MV-4-11 (cell line): ENCODE data around the gene TAS1R3.
"Not testable (repeated sequence)": the region's sequence is repeated elsewhere in the genome, so short reads cannot be mapped to it uniquely, and the experiment has no call there.

ENCODE experiments used
- DNase-seq: peaks from one replicate; lab custom pipeline; 2025; lab: John Stamatoyannopoulos, UW

Gene TAS1R3

GRCh38 chr1:1309251-1310108 lies 21.6 kb upstream of the TAS1R3 start:
- DNase-seq, result no peak

DNA sequence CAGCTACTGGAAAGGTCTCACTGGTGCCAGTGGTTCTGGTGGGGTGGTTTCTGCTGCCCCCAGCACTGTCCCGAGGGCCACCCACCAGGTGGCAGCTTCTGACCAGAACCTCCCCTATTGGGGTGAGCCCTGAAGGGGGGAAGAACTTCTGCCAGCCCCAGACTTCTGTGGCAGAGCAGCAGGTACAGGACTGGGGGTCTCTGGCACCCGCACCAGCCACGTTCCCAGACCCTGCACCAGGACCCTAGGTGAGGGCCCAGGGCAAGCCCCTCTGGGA lies 21.0 kb upstream of the TAS1R3 start:
- DNase-seq, result no peak

DNA sequence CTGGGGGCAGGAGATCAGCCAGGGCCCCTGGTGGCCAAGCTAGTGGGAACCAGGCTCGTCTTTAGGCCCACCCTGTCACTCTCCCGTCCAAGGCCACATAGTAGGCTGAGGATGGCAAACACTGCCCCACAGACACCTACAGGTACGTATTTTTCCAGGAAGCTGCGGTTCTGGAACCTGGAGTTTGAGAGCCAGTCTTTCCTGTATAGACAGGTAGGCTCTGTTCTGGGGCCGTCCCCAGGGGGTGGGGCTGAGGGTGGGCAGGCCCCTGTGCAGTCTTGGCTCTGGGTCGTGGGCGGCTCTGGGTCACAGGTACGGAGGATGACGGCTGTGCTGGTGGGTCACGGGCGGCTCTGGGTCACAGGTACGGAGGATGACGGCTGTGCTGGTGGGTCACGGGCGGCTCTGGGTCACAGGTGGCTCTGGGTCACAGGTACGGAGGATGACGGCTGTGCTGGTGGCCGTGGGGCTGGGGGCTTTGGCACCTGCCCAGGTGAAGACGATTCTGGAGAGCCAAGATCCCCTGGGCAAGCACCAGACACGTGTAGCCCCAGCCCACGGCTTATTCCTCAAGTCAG lies 20.5 kb upstream of the TAS1R3 start:
- no peak for DNase-seq

DNA sequence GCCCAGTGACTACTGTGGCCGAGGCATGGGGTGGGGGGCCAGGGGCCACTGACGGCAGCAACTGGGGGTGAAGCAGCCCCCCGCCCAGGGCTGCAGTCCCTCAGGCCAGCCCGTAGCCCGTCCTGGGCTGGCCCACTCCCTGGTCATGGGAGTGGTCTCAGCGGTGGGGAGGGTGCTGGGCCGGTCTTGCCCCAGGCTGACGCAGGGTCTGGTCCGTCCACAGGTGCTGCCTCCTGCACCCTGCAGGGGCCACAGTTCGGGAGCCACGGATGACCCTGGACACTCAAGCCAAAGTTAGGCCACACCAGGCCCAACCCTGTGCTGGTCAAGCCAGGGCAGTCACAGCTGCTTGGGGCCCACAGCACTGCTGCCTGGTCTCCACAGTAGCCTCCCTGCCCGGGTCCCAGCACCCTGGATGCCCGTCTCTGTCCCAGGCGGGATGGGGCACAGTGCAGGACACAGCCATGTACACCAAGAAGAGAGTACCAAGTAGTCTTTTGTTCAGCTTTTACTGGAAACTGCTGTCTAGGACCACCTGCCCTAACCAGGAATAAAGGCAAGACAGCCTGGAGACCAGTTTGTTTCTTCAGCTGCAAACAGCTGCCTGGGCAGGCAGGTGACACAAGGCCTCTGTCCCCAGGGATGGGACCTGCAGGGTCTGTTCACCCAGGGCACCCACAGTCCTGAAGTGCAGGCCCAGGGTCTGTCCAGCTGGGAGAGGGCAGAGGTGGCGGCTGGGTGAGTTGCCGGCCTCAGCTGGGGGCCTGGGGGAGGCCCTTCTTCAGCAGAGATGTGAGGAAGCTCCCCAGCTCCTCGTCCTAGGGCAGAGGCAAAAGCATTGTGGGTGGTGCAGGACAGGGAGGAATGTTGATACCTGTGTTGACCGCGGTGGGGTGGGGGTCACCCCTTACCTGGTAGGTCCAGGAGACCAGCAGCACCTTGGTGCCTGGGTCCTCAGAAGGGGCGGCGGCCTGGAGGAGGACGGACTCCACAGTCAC lies 19.7 kb upstream of the TAS1R3 start:
- DNase-seq, result no peak

GRCh38 chr1:1312450-1313314 lies 18.4 kb upstream of the TAS1R3 start:
- no peak for DNase-seq

DNA sequence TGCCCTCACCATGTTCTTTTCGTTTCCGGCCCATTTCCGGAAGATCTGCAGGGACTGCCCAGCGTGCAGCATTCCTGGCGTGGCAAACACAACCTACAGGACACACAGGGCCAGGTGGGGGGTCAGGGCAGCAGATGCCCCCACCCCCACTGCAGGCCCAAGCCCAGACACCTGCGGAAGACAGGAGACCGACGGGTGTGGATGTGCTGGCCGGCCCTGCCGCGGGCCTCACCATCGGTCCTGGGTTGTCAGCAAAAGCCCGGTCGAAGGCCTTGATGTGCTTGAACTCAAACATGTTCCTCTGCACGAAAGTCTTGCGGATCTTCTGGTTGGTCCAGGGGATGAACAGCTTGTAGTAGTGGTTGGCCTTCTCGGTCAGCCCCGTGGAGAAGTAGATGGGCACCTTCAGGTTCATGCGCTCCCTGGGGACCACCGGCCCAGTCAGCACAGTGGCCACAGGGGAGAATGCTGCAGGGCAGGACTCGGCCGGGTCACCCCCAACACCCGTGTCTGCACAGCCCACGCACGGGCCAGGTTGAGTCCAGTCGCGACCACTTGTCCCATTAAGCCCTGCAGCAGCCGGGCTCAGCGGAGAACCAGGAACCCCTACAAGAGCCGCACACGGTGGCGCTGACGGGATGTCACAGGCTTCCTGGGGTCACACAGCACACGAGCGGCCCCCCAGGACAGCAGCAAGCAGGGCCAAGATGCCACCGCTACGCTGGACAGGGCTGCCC lies 17.4 kb upstream of the TAS1R3 start:
- DNase-seq, result no peak

GRCh38 chr1:1314237-1314586 lies 16.9 kb upstream of the TAS1R3 start:
- DNase-seq, result no peak

DNA sequence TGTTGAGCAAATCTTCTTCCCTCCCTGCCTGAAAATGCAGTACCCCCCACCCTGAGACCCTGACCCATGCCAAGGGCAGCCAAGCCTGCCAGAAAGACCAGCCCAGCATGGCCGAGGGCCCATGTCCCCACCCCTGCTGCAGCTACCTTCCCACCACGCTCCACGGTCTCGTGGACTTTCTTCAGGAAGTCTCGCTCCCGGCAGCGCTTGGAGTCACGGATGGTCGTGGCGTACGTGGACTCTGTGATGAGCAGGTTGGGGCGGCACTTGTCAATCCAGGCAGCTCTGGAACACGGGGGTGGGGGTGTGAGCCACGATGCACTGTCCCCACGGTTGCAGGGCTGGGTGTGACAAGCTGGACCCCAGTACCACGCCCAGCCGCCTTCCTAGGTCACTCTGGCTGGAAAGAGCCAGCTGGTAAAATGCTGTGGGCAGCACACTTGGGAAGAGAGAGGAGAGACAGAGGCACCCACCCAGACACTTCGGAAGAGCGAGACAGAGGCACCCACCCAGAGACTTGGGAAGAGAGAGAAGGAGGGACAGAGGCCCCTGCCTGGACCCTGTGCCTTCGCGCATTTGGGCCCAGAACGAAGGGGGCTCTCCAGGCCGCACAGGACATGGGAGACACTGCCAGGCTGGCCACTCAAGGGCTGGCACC lies 16.3 kb upstream of the TAS1R3 start:
- DNase-seq, result no peak

- DNase-seq, result no peak
These were observed 15.6 kb upstream of the TAS1R3 start for GRCh38 chr1:1315435-1315954.

GRCh38 chr1:1316199-1316598 lies 14.9 kb upstream of the TAS1R3 start:
- not testable (repeated sequence) for DNase-seq

- no peak for DNase-seq
These were observed 13.7 kb upstream of the TAS1R3 start for GRCh38 chr1:1317420-1317819.

DNA sequence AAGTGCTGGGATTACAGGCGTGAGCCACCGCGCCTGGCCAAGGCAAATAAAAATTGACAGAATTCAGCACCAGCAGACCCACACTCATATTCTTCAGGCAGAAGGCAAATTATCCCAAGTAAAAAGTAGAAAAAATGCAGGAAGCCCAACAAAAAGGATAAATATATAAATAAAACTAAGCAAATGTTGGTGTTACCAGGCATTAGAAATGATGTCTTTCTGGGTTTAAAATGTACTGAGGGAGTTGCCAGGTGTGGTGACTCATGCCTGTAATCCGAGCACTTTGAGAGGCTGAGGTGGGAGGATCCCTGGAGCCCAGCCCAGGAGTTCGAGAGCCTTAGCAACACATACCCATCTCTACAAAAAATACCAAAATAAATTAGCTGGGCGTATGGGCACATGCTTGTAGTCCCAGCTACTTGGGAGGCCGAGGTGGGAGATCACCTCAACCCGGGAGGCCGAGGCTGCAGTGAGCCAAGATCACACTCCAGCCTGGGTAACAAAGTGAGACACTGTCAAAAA lies 12.9 kb upstream of the TAS1R3 start:
- DNase-seq, result no peak

- no peak for DNase-seq
These were observed 12.1 kb upstream of the TAS1R3 start for GRCh38 chr1:1318777-1319645.

DNA sequence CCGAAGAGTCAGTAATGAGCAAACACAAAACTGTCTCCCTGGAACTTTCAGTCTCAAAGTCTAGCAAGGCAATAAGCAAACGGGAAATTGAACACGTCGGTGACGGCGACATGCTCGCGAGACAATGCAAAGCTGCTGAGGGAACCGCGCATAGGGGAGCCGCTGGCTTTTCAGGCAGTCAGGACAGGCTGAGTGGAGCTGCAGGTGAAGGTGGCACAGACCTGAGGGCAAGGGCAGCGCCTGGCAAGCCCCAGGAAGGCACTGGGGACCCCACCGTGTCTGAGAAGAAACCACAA lies 11.5 kb upstream of the TAS1R3 start:
- DNase-seq, result no peak

GRCh38 chr1:1320666-1321448 lies 10.2 kb upstream of the TAS1R3 start:
- DNase-seq, result no peak

DNA sequence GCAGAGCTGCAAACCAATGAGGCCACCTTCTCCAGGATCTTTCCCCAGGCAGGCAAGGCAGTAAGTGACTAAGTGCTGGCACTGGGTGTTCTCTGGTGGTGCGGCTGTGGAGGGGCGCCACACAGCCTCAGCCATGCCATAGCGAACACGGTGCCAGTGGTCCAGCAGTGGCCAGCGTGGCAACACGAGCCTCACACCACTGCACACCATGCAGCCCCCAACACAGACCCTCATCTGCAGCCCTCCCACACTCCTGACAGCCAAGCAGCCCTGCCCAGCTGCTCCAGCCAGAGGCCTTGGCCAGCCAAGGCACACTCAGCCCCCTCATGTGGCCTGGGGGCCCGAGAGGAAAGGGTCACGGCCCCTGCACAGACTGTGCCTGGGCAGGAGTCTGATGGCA lies 9.6 kb upstream of the TAS1R3 start:
- DNase-seq, result no peak

DNA sequence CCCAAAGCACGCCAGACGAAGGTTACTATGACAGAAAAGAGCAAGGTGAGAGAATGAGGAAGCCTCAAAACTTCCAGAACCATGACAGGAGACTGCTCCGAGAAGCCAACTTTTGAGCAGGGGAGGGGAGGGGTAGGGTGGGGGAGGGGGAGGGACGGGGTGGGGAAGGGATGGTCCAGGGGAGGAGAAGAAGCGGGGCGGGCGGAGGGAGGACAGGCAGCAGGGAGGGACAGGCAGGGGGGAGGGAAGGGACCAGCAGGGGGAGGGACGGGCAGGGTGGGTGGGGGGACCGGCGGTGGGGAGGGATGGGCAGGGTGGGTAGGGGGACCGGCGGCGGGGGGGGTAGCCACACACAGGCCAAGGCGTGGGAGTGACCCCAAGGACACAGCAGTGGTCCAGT lies 8.7 kb upstream of the TAS1R3 start:
- no peak for DNase-seq

GRCh38 chr1:1322952-1323351 lies 8.1 kb upstream of the TAS1R3 start:
- DNase-seq, result no peak

DNA sequence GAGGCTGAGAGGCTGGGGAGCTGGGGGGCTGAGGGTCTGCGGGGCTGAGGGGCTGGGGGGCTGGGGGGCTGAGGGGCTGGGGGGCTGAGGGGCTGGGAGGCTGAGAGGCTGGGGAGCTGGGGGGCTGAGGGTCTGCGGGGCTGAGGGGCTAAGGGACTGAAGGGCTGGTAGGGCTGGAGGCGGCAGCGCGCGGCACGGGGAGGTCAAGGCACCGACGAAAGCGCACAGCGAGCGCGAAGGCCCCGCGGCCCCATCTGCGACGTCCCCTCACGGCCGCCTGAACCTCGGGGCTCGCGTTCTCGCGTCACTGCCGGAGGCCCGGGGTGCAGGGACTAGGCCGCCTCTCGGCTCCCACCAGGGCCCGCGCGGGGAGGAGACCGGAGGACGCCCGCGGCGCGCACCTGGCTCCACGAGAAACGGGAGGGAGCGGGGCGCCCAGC lies 7.0 kb upstream of the TAS1R3 start:
- no peak for DNase-seq
